NCI-H1105 treated with DMSO at 0.1 percent for 48 hours (cell line): ENCODE results near the gene RBMS3.
"Not testable (repeated sequence)": the region's sequence is repeated elsewhere in the genome, so short reads cannot be mapped to it uniquely, and the experiment has no call there.

Experiments
- DNase-seq: peaks from one replicate; lab custom pipeline; 2025; lab: John Stamatoyannopoulos, UW

RBMS3 gene

DNA sequence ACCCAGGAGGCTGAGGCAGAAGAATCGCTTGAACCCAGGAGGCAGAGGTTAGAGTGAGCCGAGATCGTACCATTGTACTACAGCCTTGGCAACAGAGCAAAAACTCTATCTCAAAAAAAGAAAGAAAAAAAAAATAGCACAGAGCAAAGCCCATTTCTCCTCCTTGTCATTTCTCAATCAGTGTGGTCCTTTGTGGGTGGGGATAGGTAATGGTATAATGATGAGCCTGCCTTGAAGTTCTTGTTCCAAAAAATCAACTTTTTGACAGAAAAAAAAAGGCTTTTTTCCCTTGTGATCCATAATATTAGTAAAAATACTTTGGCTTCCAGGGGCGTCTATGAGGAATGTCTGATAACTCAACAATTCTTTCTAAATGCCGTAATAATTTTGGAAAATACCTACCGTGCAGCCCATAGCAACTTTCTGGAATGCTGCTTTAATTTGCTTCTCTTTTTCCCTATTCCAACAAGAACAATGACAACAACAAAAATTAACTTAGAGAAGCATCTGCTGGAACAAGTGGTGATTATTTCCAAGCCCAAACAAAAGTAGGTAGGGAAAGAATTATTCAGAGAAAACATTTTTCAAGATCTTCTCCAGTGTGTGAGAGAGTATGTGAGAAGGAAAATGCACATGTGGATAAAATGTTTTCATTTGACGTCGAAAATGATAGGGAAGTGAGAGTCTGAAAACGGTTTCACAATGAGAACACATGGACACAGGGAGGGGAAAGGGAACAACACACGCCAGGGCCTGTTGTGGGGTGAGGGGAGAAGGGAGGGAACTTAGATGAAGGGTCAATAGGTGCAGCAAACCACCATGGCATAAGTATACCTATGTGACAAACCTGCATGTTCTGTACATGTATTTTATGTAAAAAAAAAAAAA, 337.8 kb downstream of the RBMS3 start:
- DNase-seq: no peak

DNA sequence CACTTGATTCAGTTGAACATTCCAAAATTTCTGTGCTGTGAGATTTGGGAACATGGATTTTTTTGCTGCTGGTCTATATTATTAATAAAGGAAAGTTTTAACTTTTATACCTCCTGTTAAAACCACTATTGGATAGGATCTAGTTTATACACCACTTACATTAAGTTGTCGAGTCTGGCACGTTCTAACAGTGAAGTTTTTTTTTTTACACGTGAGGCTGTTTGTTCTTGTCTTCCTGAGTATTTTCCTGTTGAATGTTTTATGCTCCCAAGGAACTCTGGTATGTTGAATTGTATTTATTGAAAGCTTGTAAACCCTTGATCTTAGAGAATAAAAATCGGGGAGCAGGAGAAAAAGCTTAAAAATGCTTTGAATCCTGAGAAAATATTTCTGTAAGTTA, 338.8 kb downstream of the RBMS3 start:
- no peak for DNase-seq

DNA sequence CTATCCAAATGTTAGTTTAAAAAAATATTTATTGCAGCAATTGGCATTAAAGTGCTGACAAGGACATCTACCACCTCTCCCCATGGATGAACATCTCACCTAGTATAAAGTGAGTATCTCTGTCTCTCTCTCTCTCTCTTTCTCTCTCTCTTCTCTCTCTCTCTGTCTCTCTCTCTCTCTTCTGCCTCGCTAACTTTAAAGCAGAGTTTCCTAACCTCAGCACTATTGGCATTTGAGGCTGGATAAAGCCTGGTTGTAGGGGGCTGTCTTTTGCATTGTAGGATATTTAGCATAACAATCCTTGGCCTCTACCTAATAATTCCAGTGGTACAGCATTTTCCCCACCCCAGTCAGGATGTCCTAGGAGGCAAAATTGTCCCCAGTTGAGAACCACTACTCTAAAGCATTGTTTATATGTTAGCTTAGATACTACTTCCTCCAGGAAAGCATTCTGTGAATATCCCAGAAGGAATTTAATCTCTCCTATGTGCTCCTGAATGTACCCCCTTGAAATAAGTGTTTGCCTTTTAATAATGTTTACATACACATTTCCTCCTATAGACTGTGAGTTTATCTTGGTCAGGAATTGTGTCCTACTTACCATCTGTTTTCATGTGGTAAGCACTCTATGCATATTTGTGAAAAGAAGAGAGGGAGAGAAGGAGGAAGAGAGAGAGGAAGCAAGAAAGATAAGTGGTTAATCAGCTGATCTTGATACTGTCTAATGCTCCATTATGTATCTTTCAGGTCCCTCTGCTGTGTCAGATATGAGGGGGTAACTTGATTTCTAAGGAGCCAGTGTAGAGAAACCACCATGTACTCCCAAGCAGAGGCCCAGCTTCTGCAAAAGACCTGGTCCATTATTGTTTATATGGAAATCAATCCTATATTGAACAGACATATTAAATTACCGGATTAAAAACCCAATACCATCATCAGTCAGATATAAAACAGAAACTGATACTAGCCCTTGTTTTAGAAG, 346.6 kb downstream of the RBMS3 start:
- DNase-seq: no peak

DNA sequence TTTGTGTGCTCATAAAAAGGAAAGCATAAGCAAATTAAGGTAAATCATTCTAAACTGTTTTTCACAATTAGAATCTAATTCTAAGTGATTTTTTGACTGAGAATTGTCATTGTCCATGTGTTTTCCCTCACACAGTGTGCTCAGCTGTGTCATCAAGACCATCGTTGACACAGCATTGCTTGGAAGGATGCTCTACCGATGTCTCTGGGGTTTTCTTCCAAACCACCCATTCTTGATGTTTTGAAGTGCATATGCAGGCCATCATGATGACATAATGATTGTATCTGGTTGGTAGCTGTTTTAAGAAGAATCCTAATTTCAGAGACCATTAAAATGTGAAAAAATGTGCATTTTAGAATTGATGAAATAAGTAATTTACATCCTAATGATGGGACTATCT, 347.9 kb downstream of the RBMS3 start:
- no peak for DNase-seq

DNA sequence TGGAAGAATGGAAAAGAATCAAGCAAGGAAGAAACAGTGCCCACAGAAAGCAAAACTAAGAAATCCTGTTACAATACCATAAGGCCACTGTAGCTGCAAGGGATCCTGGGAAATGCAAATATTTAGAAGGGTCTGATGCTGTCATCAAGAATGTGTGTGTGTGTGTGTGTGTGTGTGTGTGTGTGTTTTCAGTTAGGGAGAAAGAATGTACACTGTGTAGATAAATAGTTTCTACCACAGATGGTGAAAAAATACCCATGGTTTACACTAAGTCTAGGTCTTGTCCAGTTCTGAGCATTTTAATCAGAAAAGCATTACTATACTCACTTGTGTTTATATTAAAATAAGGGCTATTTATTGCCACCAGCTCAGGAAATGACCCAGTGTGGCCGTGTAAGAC, 355.0 kb downstream of the RBMS3 start:
- no peak for DNase-seq

DNA sequence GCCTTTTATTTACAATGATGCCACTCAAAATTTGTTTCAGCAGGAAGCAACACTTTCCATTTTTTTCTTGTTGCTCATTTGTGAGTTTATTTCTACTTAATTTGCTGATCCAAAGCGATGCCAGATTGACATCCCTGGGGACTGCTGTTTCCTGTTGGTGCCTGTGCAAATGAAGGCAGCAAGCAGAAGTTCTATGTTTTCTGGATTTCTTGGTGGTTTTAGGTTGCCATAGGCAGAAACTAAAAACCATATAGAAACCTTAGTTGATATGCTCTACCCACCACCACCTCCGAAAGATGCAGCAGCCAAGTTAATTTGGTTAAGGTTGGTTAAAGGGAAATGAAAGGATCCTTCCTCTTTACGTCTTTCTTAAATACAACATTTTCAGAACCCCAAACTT, 356.2 kb downstream of the RBMS3 start:
- no peak for DNase-seq

DNA sequence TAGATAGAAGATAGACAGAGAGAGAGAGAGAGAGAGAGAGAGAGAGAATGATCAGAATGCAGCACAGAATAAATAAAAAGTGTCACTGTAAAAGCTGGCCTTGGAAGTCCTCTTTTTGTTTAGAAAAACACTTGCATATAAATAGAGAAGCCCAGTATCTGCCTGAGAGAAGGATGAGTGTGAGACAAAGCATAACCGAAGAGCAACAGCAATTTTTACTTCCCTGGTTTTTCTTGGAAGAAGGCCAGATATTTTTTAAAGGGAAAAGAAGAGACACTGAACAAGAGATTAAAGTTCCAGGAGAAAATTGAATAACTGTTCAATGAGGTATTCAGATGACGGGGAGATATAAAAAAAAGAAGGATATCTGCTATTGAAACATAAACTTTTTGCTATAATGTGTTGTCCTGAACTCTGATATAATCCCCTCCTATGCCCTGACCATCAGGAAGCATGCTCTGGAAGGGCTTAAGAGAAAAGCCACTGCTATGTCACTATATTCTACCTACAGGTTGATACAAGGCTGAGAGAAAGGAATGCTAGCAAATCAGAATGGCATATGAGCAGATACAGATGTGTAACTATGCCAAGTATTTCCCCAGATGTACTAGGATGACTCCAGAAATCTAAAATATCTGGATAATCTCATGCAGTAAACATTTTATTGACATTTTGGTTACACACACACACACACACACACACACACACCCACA, 358.9 kb downstream of the RBMS3 start:
- DNase-seq: no peak

DNA sequence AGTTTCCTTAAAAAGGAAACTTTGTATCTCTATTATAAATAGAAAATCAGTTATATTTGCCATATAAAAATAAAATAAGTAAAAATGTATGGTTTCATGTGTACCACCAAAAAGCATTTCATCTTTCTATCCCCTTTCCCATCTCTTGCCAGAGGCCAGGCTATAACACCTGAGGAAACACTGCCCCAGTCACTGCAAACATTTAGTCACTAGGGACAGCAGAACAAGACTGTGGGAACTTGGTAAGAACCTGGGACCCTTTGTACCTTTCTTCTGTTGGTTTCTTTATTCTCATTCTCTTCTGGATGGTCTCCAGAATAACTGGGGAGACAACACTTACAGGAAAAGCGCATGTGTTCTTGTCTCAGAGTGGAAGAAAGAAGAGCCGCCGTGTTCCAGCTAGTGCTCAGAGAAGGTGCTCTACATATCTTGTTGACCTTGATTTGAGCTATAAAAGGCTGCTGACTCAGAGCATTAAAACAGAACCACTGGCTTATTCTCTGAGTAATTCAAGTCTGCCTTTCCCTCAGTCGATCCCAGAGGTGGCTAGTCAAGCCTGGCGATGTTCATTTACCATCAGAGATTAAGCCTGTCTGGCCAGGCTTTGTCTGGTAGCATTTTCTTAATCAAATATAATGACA, 361.6 kb downstream of the RBMS3 start:
- DNase-seq: no peak

DNA sequence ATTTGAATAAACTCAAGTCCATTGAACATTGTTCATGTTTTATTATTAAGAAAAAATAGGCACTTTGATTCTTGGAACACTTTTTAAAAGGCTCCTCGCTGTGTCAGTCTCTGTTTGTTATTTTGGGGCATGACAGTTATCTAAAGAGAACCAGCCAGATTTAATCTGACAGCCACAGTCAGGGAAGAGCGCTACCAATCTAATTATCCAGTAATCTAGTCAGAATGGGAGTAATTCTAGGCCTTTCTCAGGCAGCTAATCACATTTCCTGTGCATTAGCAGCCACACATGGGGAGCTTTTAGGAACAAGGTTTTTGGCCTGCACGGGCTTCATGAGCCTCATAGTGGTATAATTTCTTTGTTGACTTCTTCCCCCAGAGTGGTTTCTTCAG, 362.2 kb downstream of the RBMS3 start:
- no peak for DNase-seq

DNA sequence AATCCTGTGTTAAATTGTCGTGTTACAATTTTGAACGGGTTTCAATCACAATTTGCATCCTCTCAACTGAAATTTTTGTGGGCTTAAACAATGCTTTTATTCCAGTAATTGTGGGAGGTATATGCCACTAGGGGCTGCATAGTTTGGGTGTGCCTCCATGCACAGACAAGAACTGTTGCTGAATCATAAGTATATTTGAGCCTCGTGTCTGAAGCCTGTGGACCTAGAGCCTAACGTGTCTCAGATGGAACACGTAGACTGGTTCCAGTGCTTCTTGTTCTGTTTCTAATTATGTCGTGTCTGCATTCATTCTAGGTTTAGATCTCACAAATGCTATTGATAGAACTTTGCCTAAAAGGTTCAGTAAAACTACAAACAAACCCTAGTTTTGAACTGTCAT, 363.4 kb downstream of the RBMS3 start:
- DNase-seq: no peak

DNA sequence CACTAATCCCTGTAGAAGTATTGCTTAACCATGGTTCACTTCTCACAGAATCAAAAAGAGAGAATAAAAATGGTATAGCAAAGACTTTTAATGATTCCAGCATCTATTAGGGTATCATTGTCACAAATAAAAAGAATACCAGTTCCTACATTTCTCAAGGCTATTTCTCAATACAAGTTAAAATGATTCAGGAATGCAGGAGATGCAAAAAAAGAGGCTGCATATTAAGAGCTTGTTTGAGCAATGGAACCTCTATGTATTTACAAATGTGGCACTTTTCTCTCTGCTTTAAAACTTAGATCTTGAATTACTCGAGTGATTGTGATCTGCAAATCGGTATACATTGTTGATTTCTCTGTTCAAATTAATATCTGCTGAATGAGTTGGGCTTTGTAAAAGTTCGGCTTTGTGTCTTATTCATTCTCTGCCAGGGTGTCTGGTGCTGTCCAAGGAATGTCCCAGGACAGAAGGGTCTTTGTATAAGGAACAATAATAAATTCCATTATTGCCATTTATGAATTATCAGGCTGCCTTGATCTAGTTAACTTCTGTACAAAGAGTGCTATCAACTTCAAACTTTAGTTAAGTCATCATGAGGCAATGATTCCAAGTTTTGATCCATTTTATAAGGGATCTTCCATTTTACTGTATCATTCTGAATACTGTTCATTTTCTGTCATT, 364.2 kb downstream of the RBMS3 start:
- no peak for DNase-seq

DNA sequence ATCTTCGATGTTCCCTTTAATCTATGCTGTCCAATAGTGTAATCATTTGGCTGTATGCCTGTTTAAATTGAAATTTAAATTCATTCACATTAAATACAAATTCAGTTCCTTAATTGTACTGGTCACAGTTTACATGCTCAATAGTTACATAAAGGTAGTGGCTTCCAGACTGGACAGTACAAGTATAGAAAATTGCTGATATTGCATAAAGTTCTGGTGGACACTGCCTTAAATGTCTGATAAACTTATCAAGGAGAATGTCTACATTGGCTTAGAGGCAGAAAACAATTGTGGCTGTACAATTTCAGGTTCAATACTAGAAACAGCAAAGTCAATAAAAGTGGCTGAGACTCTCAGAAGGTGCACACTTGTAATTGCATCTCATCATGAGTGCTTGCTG, 365.2 kb downstream of the RBMS3 start:
- no peak for DNase-seq

DNA sequence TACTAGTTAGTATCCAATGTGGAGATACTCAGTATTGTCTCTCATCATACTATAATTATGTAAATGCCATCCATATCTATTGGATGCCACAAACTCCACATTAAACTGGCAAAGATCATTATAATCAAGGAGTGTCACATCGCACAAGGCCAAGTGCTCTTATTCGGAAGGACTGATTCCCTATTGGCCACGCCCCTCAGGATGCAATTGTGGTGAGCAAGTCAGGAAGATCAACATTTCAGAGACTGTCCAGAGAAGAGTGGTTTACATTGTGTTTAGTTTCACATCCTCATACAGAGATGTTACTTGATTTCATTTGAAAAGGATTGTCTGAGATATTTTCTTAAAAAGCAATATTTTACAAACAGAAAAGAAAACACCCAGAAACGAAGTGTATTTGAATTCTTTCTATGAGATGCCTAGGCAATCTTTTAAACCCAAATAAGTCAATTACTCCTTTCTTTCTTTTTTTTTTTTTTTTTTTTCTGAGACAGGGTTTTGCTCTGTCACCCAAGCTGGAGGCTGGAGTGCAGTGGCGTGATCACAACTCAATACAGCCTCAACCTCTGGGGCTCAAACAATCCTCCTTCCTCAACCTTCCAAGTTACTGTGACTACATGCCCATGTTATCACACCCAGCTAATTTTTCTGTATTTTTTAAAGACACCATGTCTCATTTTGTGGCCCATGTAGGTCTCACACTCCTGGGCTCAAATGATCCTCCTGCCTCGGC, 369.1 kb downstream of the RBMS3 start:
- DNase-seq: no peak

DNA sequence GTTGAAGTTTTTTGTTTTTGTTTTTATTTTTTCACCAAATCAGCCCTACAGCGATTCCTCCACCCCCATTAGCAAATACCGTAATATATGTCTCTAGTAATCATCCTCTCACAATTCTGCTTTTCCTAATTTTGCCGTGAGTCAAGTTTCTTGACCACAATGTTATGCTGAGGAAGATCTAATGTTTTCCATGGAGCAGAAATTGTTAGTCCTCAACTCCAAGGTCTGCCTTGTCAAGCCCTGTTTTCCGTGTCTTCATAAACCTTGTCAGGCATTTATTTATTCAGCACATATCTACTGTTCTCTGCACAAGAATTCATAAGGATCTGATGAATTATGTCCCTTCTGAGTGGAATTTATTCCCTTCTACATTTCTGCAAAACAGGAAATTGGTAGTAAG, 372.8 kb downstream of the RBMS3 start:
- DNase-seq: no peak

DNA sequence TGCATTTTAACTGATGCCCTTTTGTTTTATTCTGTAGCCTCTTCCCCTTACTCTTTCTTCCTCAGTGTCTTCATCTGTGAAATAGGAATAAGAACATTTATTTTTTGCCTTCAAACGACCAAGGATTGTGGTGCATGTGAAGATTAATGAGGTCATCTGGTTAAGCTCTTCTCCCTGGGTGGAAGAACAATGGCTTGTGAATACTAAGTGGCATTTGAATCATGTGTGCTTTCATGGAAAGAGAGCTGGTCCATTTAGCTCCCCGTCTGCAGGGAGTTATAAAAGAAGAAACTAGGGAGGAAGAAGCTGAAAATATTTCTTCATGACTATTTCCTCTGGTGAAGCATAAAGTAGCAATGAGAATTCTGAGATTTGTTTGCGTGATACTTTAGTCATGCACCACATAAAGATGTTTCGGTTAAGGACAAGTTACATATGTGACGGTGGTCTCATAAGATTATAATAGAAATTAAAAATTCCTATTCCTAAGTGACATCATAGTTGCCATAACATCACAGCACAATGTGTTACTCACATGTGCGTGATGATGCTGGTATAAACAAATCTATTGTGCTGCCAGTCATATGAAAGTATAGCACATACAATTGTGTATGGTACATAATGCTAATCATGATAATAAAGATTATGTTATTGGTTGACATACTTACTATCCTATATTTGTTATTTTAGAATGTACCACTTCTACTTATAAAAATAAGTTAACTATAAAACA, 374.3 kb downstream of the RBMS3 start:
- DNase-seq: no peak

DNA sequence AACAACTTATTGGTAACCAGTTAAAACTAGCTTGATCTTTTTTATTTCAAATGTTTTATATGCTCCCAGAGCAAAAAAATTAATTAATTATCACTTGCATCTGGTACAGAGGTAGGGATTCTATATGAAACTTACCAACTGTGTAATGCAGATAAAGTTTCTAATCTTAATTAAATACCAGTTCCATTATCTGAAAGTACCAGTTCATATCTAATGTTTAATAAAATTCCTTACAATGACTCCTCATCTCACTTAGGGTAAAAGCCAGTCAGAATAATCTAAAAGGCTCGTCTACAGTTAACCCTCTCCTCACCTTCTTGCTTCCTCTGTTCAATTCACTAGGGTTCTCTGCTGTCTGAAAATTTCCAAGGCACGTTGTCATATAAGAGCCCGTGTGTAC, 384.8 kb downstream of the RBMS3 start:
- DNase-seq: no peak

DNA sequence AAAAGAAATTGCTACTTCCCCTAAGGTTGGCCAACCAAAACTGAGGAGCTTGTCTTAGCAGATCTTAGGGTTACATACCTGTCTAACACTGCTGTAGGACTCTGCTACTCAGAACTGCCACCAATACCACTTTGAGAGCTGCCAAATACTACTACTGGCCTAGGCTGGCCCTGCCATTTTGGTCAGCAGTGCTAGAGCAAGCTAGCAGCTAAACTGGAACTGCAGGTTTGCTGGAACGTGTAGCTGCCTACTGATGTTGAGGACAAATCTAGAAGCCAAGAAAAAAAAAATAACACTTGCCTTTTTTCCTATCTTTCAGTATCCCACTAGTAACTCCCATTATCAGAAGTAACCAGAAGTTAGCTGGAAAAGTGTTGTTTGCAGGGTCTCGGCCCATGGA, 387.4 kb downstream of the RBMS3 start:
- DNase-seq: no peak

DNA sequence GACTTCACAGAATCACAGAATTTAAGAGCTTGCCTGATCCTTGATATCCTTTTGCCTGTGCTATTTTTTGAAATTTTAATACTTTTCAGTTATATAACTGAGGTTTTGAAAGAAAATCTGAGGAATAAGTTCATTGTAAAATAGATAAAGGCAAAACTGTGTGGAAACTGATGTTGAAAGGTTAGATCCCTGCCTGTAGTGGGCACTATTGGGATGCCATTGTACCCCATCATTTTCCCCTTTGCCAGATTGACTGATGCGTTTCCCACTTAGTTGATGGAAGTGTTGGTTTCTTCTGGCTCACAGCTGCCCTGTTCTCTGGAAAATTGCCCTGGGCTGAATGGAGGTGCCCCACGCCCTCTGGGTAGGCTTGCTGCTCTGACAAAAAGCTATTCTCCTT, 387.9 kb downstream of the RBMS3 start:
- no peak for DNase-seq

DNA sequence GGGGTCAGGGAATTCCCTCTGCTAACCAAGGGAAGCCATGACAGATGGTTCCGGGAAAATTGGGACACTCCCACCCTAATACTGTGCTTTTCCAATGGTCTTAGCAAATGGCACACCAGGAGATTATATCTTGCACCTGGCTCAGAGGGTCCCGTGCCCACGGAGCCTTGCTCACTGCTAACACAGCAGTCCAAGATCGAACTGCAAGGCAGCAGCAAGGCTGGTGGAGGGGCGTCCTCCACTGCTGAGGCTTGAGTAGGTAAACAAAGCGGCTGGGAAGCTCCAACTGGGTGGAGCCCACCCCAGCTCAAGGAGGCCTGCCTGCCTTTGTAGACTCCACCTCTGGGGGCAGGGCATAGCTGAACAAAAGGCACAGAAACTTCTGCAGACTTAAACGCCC, 389.6 kb downstream of the RBMS3 start:
- not testable (repeated sequence) for DNase-seq

DNA sequence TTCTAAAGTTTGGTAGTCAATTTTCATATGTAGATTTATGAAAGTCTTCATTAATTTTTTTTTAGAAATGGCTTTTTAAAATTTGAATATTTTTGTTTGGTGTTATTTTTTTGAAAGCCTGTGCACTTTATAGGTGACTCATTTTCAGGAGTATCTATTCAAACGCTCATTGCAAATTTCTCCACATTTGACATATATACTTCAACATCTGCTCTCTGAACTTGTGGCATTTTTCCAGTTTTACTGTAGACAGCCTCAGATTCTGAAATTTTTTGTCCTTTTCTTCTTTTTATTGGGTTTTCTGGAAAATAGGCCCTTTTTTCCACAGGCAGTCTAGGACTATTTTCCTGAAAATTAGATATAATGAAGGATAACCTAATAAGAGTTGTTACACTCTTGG, 396.6 kb downstream of the RBMS3 start:
- no peak for DNase-seq
